ENCODE results near the gene ZNF583.
A peak's percentile ranks its signal among the peaks of the same experiment; 100 is the strongest.

Gene ZNF583

DNA sequence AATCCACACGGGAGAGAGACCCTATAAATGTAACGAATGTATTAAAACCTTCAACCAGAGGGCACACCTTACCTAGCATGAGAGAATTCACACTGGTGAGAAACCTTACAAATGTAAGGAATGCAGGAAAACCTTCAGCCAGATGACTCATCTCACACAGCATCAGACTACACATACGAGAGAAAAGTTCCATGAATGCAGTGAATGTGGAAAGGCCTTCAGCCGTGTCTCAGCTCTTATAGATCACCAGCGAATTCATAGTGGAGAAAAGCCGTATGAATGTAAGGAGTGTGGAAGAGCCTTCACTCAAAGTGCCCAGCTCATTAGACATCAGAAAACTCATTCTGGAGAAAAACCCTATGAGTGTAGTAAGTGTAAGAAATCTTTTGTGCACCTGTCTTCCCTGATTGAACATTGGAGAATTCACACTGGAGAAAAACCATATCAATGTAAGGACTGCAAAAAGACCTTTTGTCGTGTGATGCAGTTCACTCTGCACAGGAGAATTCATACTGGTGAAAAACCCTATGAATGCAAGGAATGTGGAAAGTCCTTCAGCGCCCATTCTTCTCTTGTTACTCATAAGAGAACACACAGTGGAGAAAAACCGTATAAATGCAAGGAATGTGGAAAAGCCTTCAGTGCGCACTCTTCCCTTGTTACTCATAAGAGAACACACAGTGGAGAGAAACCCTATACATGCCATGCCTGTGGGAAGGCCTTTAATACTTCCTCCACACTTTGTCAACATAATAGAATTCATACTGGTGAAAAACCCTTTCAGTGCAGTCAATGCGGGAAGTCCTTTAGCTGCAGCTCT lies 26.8 kb upstream of the ZNF583 start:
- Histone ChIP-seq H3K4me3 (ENCODE audit: low read length) (no peak overlapping the region), H3K4me1 (ENCODE audit: low read length) (no peaks in the 10 kb centered on the region), H3K79me2 (ENCODE audit: low read length) (no peaks in the 10 kb centered on the region), H3K4me2 (ENCODE audit: low read length) (no peak overlapping the region), H3K27ac (ENCODE audit: low read length) (no peak overlapping the region), H3K27me3 (ENCODE audit: low read depth, low read length) (no peaks in the 10 kb centered on the region), H3K9ac (ENCODE audit: low read length) (no peak overlapping the region), H2AFZ (ENCODE audit: low read depth, low read length) (no peak overlapping the region), H3K9me3 (ENCODE audit: insufficient read depth, low read length) (peaks cover 26% of the 10 kb centered on the region; the same call in 1 of the 2 replicates), H4K20me1 (ENCODE audit: insufficient read depth, low read length) (no peaks in the 10 kb centered on the region), H3K36me3 (replicated peaks; ENCODE audit: low read depth, low read length) (no peaks in the 10 kb centered on the region)
- no peak for TF ChIP-seq EZH2phosphoT487 (IDR thresholded peaks at IDR 0.05; ENCODE audit: low read depth)
- no peak for TF ChIP-seq CTCF (IDR thresholded peaks at IDR 0.05; ENCODE audit: low read depth, low read length)

GRCh38 chr19:56383826-56384605 lies 20.1 kb upstream of the ZNF583 start:
- peaks cover 12% of the 10 kb centered on the region for H3K9me3 ChIP-seq (ENCODE audit: insufficient read depth, low read length)

DNA sequence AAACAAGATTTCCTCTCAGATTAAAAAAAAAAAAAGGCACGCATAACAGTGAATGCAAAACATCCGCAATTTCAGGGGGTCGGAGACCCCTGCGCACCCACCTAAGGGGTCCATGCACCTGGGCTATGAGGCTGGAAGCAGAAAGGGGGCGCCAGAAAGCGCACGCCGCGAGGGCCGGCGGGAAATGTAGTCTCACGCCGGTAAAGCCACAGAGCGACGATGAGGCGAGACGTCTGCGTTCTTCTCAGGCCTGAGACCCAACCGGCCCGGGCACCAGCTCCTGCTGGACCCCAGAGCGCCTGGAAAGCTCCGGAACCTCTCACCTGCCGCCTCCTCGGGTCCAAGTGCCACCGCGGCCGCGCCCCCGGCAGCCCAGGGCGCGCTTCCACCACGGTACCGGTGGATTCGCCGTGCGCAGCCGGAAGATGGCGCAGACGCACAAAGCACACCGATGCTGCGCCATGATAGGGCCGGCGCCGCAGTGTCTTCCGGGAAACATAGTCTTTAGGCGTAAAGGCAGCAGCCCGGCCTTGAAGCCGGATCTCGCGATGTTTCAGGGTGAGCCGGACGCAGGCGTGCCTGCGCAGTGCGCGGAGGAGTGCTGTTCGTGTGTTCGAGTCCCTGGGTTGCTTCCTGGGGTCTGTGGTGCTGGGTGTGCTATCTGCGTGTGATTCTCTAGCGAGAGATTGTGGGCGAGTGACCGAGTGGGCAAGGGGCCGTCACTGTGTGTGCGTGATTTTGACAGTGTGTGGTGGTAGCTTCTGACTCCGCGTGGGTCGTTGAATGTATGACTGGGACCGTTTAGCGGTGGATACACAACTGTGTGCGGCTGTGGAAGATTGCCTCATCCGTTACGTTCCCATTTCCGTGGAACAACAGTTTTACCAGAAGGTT lies 10.8 kb upstream of the ZNF583 start, which contains the start of gene ZNF582:
Gene ZNF582 (minus strand): TSS at position 416 of the 894 bp plus-strand sequence. CDS start 1,782 bp downstream, outside the sequence.
- Histone ChIP-seq H3K9ac (ENCODE audit: low read length) (peak within 1 kb of the TSS; percentile 51; the same call in 1 of the 2 replicates), H2AFZ (ENCODE audit: low read depth, low read length) (peak within 1 kb of the TSS; percentile 38; the same call in 1 of the 2 replicates), H3K27ac (ENCODE audit: low read length) (peak within 1 kb of the TSS; percentile 23; the same call in 1 of the 2 replicates), H3K4me1 (ENCODE audit: low read length) (no peaks in the 10 kb centered on the region), H3K4me3 (ENCODE audit: low read length) (peak within 1 kb of the TSS; percentile 75), H3K27me3 (ENCODE audit: low read depth, low read length) (no peaks in the 10 kb centered on the region), H3K4me2 (ENCODE audit: low read length) (peak within 1 kb of the TSS; percentile 46), H3K36me3 (replicated peaks; ENCODE audit: low read depth, low read length) (peaks cover 13% of the 10 kb centered on the region), H4K20me1 (ENCODE audit: insufficient read depth, low read length) (no peaks in the 10 kb centered on the region), H3K79me2 (ENCODE audit: low read length) (no peaks in the 10 kb centered on the region), H3K9me3 (ENCODE audit: insufficient read depth, low read length) (peaks cover 24% of the 10 kb centered on the region)
- peak; percentile 52 for TF ChIP-seq CTCF (IDR thresholded peaks at IDR 0.05; ENCODE audit: low read depth, low read length)
- no peak for TF ChIP-seq EZH2phosphoT487 (IDR thresholded peaks at IDR 0.05; ENCODE audit: low read depth)

More at GRCh38 chr19:56383826-56384605, 20.1 kb upstream of the ZNF583 start:
- Histone ChIP-seq H3K4me1 (ENCODE audit: low read length) (no peaks in the 10 kb centered on the region), H4K20me1 (ENCODE audit: insufficient read depth, low read length) (no peaks in the 10 kb centered on the region), H3K79me2 (ENCODE audit: low read length) (no peaks in the 10 kb centered on the region), H3K36me3 (replicated peaks; ENCODE audit: low read depth, low read length) (no peaks in the 10 kb centered on the region), H3K4me2 (ENCODE audit: low read length) (no peak overlapping the region), H3K9ac (ENCODE audit: low read length) (no peak overlapping the region), H3K27ac (ENCODE audit: low read length) (no peak overlapping the region), H3K27me3 (ENCODE audit: low read depth, low read length) (no peaks in the 10 kb centered on the region), H2AFZ (ENCODE audit: low read depth, low read length) (no peak overlapping the region), H3K4me3 (ENCODE audit: low read length) (no peak overlapping the region)
- TF ChIP-seq CTCF (IDR thresholded peaks at IDR 0.05; ENCODE audit: low read depth, low read length) (no peak), EZH2phosphoT487 (IDR thresholded peaks at IDR 0.05; ENCODE audit: low read depth) (no peak)

Data from OCI-LY3 (cell line).